ENCODE data around the gene NANP. TPM values are rescaled to one million over a fixed set of nuclear protein-coding genes. Genes with fewer than 3 reads are reported as not detected.

The NANP gene
- total and polyA plus RNA-seq, 9 of the 15 experiments (the other 6 are each of a cell fraction or from before 2014, with no cell fraction given), result 5.4 to 8.4 (median 6.9) TPM

GRCh38 chr20:25567286-25567685 lies 56.5 kb downstream of the NANP start (continued):
- TF ChIP-seq ZBTB33 (CRISPR knock-in tag; IDR thresholded peaks at IDR 0.05) (no peak), SRF (CRISPR knock-in tag; IDR thresholded peaks at IDR 0.05) (no peak), ZBTB1 (CRISPR knock-in tag; IDR thresholded peaks at IDR 0.05; ENCODE audit: borderline replicate concordance, low read depth) (no peak), USF1 (CRISPR knock-in tag; IDR thresholded peaks at IDR 0.05) (no peak), ZNF77 (CRISPR knock-in tag; IDR thresholded peaks at IDR 0.05) (no peak), IRF9 (tag; IDR thresholded peaks at IDR 0.05) (no peak), SNRNP70 (optimal IDR thresholded peaks at IDR 0.05; ENCODE audit: low read depth, low read length) (no peak), NFIC (IDR thresholded peaks at IDR 0.05) (no peak), ZNF592 (IDR thresholded peaks at IDR 0.05) (no peak)
